ENCODE results near the gene PLBD1.

Gene PLBD1, protein sequence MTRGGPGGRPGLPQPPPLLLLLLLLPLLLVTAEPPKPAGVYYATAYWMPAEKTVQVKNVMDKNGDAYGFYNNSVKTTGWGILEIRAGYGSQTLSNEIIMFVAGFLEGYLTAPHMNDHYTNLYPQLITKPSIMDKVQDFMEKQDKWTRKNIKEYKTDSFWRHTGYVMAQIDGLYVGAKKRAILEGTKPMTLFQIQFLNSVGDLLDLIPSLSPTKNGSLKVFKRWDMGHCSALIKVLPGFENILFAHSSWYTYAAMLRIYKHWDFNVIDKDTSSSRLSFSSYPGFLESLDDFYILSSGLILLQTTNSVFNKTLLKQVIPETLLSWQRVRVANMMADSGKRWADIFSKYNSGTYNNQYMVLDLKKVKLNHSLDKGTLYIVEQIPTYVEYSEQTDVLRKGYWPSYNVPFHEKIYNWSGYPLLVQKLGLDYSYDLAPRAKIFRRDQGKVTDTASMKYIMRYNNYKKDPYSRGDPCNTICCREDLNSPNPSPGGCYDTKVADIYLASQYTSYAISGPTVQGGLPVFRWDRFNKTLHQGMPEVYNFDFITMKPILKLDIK

DNA sequence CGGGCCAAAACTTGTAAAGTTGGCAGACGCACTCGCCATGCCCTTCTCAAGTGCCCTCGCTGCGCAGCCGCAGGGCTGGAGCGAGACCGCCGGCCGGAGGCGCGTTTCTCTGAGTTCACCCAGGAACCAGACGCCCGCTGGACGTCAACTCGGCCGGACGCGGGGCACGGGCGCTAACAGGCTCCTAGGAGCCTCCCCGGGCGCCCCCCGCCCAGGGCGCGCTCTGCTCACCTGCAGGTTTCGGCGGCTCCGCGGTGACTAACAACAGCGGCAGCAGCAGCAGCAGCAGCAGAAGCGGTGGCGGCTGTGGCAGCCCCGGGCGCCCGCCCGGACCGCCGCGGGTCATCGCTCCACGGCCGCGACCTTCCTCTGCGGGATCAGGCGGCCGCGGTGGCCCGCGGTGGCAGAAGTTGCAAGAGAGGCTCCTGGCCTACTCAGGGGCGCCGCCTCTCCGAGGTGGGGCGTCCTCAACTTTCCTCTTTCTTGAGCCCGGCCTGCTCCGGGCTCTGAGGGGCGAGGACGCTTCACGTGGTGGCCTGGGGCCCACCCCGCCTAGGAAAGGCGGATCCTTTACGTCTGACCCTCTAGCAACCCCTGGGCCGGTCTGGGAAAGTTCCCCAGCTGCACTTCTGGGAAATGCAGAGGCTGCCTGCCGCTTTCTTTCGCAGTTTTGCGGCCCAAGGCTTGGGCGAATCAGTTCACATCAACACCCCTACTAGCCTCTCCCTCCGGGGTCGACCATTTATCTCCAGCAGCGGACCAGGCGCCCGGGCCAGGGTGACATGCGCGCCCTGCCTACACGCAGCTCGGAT is at the start of gene PLBD1:
Gene PLBD1 (minus strand): TSS at position 533 of the 812 bp plus-strand sequence. CDS start 187 bp downstream, at position 346.
- no peak for DNase-seq

DNA sequence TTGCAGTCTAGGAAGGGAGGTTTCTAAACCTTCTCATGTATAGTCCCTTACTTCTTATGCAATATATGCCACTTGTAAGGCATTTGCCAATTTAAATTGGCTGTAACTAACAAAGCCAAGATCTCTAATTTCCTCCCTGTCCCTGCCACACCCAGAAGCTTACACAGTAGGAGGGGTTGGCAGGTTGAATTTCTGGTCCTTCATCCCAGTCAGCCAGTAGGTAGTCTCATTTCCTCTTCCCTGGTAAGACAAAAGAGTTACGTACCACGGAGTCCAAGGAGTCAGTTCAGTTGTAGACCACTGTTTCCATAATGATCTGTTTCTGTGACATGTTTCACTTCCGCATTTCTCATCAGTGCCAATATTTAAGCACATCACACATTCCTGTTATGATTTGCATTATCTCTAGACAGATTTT is 47.0 kb upstream of the PLBD1 start:
- DNase-seq: no peak

DNA sequence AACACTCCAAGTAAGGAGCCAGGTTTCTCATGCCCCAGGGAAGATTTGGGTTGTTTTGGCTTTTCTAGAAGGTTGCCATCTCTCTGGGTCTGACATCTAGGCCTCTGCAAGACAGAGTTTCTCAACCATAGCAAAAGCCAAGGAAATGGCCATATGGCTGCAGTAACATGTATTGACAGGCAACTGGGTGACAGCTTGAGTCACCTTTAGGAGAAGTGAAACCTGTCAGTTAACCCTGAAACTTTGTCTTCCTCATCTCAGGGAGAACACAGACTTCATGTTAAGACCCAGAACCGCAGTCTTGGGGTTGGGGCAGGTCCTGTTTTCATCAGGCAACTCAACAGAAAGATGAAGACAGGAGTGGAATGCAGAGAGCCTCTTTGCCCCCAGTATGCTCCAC is 46.0 kb upstream of the PLBD1 start:
- DNase-seq: no peak

DNA sequence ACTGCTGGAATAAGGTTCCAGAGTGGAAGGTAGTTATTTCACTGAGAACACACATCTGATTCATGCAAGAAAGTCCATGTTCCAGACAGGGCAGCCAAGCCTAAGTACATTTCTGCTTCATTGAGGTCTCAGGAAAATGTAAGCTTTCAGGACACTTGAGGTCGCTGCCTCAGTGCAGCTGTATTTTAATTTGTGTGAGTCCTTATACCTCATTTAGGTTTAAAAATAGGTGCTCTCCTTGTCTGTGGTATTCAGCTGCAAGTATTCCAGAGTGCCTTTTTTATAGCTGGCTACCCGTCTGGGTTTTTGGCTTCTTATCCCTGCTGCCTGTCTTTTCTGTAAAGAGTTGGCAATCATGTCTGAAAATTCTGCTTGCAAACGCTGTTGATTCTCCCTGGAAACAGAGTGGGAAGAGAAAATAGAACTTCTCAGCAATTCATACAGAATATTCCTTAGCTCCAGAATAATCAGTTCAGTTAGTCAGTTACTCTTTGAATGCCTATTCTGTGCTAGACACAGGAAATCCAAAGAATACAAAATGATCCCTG is 45.3 kb upstream of the PLBD1 start:
- DNase-seq: no peak

DNA sequence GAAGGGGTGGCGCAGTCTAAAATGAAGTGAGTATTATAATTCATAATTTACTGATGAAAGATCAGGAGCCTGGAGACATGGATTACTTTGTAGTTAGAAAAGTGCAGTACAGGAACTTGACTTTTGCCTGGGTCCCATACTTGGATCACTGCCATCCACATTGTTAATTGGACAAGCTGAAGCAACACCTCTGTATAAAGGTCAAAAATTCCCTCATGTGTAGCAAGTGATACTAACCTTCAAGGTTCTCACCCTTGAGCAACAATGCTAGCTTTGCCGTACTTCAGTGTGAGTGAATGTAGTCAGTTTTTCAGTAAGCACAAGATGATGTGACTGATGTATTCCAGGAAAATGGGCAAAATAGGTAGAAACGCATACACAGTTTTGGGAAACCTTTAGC is 44.6 kb upstream of the PLBD1 start:
- no peak for DNase-seq

DNA sequence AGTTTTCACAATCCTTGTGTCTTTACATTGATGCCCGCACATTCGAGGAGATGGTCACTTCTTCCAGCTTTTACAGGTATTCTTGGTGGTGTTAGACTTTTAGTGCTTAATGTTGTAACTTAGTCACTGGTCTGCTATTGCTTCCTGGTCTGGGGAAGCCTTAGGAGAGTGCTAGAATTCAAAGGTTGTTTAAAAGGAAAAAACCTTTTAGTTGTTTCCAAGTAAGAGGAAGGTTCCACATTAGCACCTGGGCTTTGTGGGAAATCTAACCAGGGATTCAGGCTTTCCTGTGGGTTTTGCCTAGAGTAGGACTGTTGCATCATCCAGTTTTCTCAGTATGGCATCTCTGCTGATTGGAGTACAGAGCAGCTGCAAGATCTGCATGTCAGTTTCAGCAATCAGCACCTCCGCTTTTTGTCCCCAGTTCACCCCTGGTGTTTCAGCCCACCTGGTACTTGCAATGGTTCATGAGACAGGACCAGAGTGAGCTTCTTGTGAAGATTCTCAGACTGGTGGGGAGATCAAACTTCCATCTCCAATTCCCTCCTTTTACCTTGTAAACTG is 44.0 kb upstream of the PLBD1 start:
- no peak for DNase-seq

DNA sequence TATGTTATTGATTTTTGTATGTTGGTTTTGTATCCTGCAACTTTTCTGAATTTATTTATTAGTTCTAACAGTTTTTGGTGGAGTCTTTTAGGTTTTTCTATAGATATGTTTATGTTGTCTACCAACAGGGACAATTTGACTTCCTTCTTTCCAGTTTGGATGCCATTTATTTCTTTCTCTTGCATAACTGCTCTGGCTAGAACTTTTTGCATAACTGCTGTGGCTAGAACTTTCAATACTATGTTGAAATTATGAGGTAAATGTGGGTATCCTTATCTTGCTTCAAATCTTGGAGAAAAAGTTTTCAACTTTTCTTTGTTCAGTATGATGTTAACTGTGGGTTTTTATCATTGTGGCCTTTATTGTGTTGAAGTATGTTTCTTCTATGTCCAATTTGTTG is 39.9 kb upstream of the PLBD1 start:
- DNase-seq: no peak

DNA sequence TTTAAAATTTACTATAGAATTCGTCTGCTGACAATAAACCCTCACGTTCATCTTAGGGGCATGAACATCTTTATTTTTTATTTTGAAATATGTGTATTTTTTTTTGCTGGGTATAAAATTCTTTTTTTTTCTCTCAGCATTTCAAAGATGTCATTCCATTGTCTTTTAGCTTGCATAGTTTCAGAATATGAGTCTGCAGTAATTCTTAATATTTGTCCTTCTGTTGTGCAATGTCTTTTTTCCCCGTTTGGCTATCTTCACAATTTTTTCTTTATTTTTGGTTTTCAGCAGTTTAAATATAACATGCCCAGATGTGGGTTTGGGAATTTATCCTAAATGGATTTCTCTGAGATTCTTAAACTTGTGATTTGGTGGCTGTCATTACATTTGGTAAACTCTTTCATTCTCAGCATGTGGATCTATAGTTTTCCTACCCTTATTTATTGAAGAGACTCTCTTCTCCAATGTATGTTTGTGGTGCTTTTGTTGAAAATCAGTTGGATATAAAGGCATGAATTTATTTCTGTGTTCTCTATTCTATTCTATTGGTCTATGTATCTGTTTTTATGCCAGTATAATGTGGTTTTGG is 37.8 kb upstream of the PLBD1 start:
- DNase-seq: no peak

DNA sequence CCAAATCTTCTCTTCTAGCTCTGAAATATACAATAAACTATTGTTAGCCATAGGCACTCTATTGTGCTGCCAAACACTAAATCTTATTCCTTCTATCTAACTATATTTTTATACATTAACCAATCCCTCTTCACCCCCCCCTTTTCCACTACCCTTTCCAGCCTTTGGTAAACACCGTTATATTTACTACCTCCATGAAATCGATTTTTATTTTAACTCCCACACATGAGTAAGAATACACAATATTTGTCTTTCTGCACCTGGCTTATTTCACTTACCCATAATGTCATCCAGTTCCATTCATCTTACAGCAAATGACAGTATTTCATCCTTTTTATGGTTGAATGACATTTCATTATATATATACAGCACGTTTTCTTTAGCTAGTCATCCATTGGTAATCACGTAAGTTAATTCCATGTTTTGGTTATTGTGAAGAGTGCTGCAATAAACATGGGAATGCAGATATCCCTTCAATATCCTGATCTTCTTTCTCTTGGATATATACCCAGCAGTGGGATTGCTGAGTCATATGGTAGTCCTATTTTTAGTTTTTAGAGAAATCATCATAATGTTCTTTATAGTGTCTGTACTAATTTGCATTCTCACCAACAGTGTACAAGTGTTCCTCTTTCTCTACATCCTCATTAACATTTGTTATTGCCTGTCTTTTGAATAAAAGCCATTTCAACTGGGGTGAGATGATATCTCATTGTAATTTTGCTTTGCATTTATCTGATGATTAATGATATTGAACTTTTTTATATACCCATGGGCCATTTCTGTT is 34.2 kb upstream of the PLBD1 start:
- DNase-seq: no peak

DNA sequence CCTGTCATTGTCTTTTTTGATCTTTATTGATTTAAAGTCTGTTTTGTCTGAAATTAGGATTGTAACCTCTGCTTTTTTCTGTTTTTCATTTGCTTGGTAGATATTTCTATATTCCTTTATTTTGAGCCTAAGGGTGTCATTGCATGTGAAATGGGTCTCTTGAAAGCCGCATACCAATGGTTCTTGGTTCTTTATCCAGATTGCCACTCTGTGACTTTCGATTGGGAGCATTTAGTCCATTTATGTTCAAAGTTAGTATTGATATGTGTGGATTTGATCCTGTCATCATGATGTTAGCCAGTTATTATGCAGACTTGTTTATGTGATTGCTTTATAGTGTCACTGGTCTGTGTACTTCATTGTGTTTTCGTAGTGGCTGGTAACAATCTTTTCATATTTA is 29.8 kb upstream of the PLBD1 start:
- no peak for DNase-seq

DNA sequence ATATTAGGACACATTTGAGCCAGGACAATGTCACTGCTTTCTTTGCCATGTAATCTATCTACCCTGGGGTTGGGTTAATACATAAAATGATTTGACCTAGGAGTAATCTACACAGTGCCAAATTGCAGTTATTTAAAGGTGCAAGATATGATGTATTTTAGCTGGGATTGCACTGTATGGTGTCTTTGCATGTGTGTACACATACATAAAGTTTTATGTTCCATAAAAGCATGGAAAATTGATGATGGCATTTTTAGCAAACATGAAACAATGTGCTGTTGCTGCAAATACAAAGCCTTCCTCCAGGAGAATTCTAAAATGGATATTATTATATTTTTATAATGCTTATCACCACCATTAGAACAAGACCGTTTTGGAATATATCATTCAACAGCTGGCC is 24.0 kb upstream of the PLBD1 start:
- DNase-seq: no peak

DNA sequence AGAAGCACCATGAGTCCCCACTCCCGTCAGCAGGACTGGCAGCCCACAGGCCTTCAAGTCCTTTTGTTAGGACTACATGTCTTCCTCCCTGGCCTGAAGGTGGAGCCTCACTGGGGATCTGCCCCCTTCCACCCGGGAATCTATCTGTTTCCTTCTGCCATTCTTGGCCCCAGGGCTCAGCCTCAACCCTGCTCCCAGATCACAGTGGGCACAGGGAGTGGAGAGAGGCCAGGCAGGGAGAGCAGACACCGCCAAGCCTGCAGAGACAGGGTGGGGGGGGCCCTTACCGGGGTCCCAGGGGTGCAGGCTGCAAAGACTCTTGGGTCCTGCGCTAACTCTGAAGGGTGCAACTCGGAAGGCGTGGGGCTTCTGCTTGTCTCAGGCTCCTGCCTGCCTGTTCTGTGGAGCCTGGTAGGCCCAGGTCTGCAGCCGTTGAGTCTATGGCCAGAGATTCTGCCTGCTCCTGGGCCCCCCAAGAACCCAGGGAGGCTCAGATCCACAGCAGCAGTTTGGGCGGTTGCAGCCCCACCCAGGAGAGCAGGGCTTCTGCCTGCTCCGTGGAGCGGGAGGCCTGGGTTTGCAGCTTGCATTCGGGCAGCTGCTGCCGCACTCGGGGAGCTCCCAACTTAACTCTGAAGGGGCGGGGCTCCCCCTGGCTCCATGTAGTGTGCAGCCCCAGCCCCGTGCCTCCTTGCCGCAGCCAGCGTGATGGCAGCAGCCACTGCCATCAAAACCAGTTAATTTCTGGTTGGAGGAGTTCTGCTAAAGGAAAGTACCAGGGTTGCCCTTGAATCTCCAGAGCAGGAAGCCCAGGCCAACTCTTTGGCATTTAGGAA is 21.7 kb upstream of the PLBD1 start:
- no peak for DNase-seq

DNA sequence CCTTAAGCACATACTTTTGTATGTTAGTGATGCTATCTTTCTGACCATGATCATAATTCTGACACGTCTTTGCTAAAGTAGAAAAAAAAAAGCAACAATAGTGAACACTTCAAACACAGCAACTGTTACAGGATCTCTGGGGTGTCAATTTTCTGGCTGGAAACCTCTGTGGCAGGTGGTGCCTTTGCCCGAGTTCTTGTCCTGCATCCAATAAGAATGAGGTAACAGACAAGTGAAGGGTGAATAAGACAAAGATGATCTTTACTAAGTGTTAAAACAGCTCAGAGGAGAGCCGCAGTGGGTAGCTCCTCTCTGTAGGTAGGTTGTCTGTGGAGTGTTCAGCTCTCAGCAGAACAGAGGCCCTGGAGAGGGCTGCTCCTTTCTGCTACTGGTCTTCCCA is 20.9 kb upstream of the PLBD1 start:
- DNase-seq: no peak

DNA sequence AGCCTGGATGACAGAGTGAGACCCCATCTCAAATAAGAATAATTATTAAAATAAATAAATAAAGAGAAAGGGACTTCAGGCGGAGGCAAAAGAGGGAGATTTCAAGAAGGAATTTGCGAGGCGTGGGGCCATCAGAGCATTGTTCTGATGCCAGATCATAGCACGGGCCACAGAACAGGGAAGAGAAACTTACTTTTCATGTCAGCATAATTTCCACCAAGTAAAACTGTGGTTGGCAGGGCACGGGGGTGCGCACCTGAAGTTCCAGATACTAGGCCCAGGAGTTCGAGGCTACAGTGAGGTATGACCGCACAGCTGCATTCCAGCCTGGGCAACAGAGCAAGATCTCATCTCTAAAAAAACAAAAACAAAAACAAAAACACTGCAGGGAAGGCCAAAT is 11.0 kb upstream of the PLBD1 start:
- DNase-seq: no peak

DNA sequence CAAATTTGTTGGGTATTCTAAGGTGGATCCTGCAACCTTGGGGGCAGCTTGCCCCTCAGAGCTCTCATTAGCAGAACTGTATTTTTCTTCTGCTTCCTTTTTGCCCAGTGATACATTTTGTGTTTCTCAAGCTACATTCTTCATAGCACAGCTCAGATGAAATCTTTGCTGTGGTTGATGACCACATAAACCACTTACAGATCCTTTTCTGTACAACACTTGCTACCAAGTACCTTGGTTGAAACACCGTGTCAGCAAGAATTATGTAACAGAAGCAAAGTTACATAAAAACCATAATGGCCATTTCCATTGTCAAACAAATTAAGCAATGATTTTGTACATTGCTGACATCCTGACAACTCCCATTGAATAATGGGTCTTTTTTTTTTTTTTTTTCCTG is 9.7 kb upstream of the PLBD1 start:
- no peak for DNase-seq

DNA sequence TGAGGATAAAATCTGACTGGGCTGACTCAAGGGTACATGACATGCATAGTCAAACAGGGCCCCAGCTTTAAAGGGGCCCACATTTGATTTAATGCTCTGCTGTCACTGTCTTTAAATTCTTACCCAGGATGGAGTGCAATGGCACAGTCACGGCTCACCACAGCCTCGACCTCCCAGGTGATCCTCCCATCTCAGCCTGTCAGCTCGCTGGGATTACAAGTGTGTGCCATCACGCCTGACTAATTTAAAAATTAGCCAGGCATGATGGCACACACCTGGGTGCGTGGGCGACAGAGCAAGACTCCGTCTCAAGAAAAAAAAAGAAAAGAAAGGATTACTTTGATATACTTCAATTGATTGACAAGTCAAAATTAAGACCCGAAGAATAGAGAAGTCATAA is 9.2 kb upstream of the PLBD1 start:
- no peak for DNase-seq

DNA sequence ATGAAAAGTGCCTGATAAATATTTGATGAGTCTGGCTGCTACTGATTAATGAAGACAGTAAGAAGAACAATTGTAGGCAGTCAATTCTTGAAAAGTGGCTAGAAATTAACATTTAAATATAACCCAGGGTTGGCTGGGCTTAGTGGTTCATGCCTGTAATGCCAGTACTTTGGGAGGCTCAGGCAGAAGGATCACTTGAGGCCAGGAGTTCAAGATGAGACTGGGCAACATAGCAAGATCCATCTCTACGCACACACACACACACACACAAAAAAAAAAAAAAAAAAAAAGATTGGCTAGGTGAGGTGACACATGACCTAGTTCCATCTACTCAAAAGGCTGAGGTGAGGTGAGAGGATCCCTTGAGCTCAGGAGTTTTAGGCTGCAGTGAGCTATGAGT is 7.9 kb upstream of the PLBD1 start:
- no peak for DNase-seq

DNA sequence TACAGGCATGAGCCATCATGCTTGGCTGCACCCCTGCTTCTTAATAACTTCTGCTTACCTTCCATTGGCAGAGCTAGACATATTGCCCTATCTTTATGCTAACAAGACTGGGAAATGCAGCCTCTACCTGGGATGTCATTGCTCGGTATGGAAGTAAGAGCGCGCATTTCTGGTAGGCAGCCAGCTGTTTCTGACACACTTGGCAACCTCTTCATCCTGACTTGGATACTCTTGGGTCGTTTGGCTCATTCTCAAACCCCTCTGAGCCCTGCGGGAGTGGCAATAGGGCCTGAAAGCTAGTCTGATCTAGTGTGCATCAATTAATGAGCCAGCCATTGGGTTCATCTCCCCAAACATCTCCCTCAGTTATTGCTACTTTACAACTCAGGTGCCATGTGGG is 5.4 kb upstream of the PLBD1 start:
- no peak for DNase-seq

DNA sequence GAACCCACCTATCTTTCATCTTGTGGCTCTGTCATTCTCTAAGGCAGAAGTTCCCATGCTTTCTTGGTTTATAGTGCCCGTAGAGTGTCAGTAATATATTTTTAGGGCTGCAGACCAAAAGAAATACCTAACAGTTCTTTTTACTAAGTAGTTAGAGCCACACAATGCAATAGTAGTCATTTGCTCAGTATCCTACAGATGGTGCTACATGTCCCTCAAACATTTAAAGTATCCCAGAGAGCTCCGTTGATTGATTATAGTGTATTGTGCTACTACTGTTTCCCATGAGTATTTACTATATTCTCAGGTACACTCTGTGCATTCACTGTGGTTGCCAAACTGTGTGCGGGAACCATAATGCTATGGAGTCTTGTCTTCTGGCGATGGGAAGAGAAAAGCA is 4.7 kb upstream of the PLBD1 start:
- DNase-seq: no peak

DNA sequence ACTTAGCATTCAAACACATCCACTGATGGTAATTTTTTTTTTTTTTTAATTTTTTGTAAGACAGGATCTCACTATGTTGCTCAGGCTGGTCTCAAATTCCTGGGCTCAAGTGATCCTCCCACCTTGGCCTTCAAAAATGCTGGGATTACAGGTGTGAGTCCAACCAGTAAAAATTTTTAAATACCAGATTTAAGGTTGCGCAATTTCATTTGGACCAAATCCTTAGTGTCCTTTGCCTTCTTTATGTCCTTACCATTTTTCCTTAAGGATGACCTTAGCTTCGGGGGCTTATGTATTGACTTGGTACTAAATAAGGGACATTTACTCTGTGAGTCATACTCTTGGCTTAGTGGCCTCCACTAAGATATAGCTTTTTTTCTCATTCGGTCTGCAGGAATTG is 4.1 kb upstream of the PLBD1 start:
- no peak for DNase-seq

DNA sequence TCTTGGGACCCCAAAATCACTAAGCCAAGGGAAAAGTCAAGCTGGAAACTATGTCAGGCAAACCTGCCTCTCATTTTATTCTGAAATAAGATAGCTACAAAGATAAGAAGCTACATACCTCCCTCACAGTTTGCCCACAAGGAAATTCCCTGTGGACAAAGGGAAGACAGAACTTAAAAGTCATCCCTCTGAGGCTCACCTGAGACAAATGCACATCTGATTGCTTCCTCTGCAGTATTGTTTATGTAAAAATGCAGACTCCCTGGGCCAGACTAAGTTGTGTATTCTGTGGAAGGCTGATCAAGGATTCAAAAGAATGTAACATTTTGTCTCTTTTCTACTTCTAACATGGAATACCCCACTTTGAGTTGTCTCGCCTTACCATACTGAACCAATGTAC is 2.5 kb upstream of the PLBD1 start:
- no peak for DNase-seq

Measured in T1000 (cell line).